Measurements from ENCODE around the gene PDE8B. TPM values are rescaled to one million over a fixed set of nuclear protein-coding genes. Genes with fewer than 3 reads are reported as not detected.

The PDE8B gene
- total and polyA plus RNA-seq, 2 donors = 0.38 to 1.5 TPM

- Histone ChIP-seq H3K36me3 (ENCODE audit: control insufficient read depth in 2 of 2, insufficient read depth in 2 of 2, low read length in 1 of 2) (no peaks in the 10 kb centered on the region), H3K27me3 (ENCODE audit: control insufficient read depth in 2 of 2, insufficient read depth in 1 of 2, low read length in 1 of 2) (peaks cover 33 to 56% of the 10 kb centered on the region in 2 donors), H3K9me3 (ENCODE audit: control insufficient read depth in 2 of 2, insufficient read depth in 1 of 2, low read length in 1 of 2) (no peaks in the 10 kb centered on the region), H3K4me3 (ENCODE audit: low read length in 2 of 2) (no peak overlapping the region), H3K27ac (ENCODE audit: low read depth in 1 of 2, low read length in 1 of 2) (no peak overlapping the region), H3K4me1 (ENCODE audit: control insufficient read depth in 2 of 2, insufficient read depth in 2 of 2, low read length in 2 of 2) (peaks cover 0 to 6% of the 10 kb centered on the region in 2 donors)
- WGBS = 94% methylated on average over 14 of the region's 14 CpGs
- no peak for DNase-seq (ENCODE audit: low read depth in 6 of 9, low spot score in 9 of 9)
These were observed 887 bp upstream of the PDE8B start for GRCh38 chr5:77209495-77210090.

DNA sequence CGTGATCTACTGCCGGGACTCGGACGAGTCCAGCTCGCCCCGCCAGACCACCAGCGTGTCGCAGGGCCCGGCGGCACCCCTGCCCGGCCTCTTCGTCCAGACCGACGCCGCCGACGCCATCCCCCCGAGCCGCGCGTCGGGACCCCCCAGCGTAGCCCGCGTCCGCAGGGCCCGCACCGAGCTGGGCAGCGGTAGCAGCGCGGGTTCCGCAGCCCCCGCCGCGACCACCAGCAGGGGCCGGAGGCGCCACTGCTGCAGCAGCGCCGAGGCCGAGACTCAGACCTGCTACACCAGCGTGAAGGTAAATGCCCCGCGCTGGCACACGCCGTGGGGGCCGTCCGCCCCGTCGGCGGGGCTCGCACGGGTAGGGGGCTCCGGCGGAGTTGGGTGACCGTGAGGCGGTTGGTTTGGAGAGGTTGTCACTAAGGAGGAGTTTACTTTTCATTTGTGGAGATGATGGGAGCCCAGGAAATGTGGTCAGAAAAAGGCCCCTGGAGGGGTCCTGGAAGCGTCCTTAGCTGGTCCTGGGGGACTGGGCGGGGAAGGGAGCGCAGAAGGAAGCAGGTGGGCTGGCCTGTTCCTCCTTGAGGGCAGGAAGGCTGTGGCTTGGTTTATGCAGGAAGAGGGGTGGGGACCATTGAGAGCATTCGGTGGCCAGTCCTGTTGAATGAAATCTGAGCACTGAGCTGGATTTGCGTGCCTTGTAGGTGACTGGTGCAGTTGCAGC is 647 bp downstream of the PDE8B start:
- Histone ChIP-seq H3K9me3 (ENCODE audit: control insufficient read depth in 2 of 2, insufficient read depth in 1 of 2, low read length in 1 of 2) (no peaks in the 10 kb centered on the region), H3K4me3 (ENCODE audit: low read length in 2 of 2) (peak overlapping the region in 1 of 2 donors; percentile 55), H3K36me3 (ENCODE audit: control insufficient read depth in 2 of 2, insufficient read depth in 2 of 2, low read length in 1 of 2) (no peaks in the 10 kb centered on the region), H3K27me3 (ENCODE audit: control insufficient read depth in 2 of 2, insufficient read depth in 1 of 2, low read length in 1 of 2) (peaks cover 33 to 56% of the 10 kb centered on the region in 2 donors), H3K4me1 (ENCODE audit: control insufficient read depth in 2 of 2, insufficient read depth in 2 of 2, low read length in 2 of 2) (peaks cover 0 to 6% of the 10 kb centered on the region in 2 donors), H3K27ac (ENCODE audit: low read depth in 1 of 2, low read length in 1 of 2) (no peak overlapping the region)
- no peak for DNase-seq (ENCODE audit: low read depth in 6 of 9, low spot score in 9 of 9)
- 1% methylated on average over 61 of the region's 61 CpGs for WGBS

- Histone ChIP-seq H3K36me3 (ENCODE audit: control insufficient read depth in 2 of 2, insufficient read depth in 2 of 2, low read length in 1 of 2) (no peaks in the 10 kb centered on the region), H3K4me3 (ENCODE audit: low read length in 2 of 2) (no peak overlapping the region), H3K4me1 (ENCODE audit: control insufficient read depth in 2 of 2, insufficient read depth in 2 of 2, low read length in 2 of 2) (peaks cover 0 to 6% of the 10 kb centered on the region in 2 donors), H3K27me3 (ENCODE audit: control insufficient read depth in 2 of 2, insufficient read depth in 1 of 2, low read length in 1 of 2) (peaks cover 33 to 54% of the 10 kb centered on the region in 2 donors), H3K9me3 (ENCODE audit: control insufficient read depth in 2 of 2, insufficient read depth in 1 of 2, low read length in 1 of 2) (no peaks in the 10 kb centered on the region), H3K27ac (ENCODE audit: low read depth in 1 of 2, low read length in 1 of 2) (no peak overlapping the region)
- WGBS = 7% methylated on average over 10 of the region's 10 CpGs
- no peak for DNase-seq (ENCODE audit: low read depth in 6 of 9, low spot score in 9 of 9)
These were observed 1.2 kb downstream of the PDE8B start for GRCh38 chr5:77211691-77212047.

GRCh38 chr5:77213601-77214000 is 3.1 kb downstream of the PDE8B start:
- H3K27ac ChIP-seq (ENCODE audit: low read depth in 1 of 2, low read length in 1 of 2) = no peak overlapping the region
- peaks cover 30 to 49% of the 10 kb centered on the region in 2 donors for H3K27me3 ChIP-seq (ENCODE audit: control insufficient read depth in 2 of 2, insufficient read depth in 1 of 2, low read length in 1 of 2)
- WGBS = 96% methylated on average over 1 of the region's 1 CpG

DNA sequence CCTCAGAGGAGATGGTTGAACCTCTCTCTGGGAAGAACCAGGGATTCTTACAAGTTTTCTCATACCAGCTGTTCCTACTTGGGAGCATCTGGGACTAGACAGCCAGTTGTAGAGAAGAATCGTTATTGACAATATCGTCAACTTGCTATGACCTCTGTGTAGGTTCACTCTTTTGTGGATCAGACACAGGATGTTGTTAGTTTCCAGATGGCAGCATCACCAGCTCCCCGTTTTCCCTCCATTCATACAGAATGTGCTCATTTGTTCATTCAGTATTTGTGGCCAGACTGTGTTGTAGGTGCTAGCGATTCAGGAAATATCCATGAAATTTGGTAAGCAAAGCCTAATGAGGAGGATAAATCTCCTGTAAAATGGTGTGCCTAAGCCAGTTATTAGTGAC is 3.7 kb downstream of the PDE8B start:
- WGBS = 96% methylated on average over 4 of the region's 4 CpGs
- Histone ChIP-seq H3K36me3 (ENCODE audit: control insufficient read depth in 2 of 2, insufficient read depth in 2 of 2, low read length in 1 of 2) (no peaks in the 10 kb centered on the region), H3K27ac (ENCODE audit: low read depth in 1 of 2, low read length in 1 of 2) (no peak overlapping the region), H3K4me1 (ENCODE audit: control insufficient read depth in 2 of 2, insufficient read depth in 2 of 2, low read length in 2 of 2) (peaks cover 0 to 6% of the 10 kb centered on the region in 2 donors), H3K4me3 (ENCODE audit: low read length in 2 of 2) (no peak overlapping the region), H3K27me3 (ENCODE audit: control insufficient read depth in 2 of 2, insufficient read depth in 1 of 2, low read length in 1 of 2) (peaks cover 30 to 44% of the 10 kb centered on the region in 2 donors), H3K9me3 (ENCODE audit: control insufficient read depth in 2 of 2, insufficient read depth in 1 of 2, low read length in 1 of 2) (no peaks in the 10 kb centered on the region)
- no peak for DNase-seq (ENCODE audit: low read depth in 6 of 9, low spot score in 9 of 9)

More at GRCh38 chr5:77213601-77214000, 3.1 kb downstream of the PDE8B start:
- Histone ChIP-seq H3K4me3 (ENCODE audit: low read length in 2 of 2) (no peak overlapping the region), H3K4me1 (ENCODE audit: control insufficient read depth in 2 of 2, insufficient read depth in 2 of 2, low read length in 2 of 2) (peaks cover 0 to 6% of the 10 kb centered on the region in 2 donors), H3K9me3 (ENCODE audit: control insufficient read depth in 2 of 2, insufficient read depth in 1 of 2, low read length in 1 of 2) (no peaks in the 10 kb centered on the region), H3K36me3 (ENCODE audit: control insufficient read depth in 2 of 2, insufficient read depth in 2 of 2, low read length in 1 of 2) (no peaks in the 10 kb centered on the region)
- no peak for DNase-seq (ENCODE audit: low read depth in 6 of 9, low spot score in 9 of 9)

- no peaks in the 10 kb centered on the region for H3K4me1 ChIP-seq (ENCODE audit: control insufficient read depth in 2 of 2, insufficient read depth in 2 of 2, low read length in 2 of 2)
- no peaks in the 10 kb centered on the region for H3K9me3 ChIP-seq (ENCODE audit: control insufficient read depth in 2 of 2, insufficient read depth in 1 of 2, low read length in 1 of 2)
- no peaks in the 10 kb centered on the region for H3K36me3 ChIP-seq (ENCODE audit: control insufficient read depth in 2 of 2, insufficient read depth in 2 of 2, low read length in 1 of 2)
- WGBS = 91% methylated on average over 4 of the region's 4 CpGs
- no peak overlapping the region for H3K27ac ChIP-seq (ENCODE audit: low read depth in 1 of 2, low read length in 1 of 2)
- H3K4me3 ChIP-seq (ENCODE audit: low read length in 2 of 2) = no peak overlapping the region
- DNase-seq (ENCODE audit: low read depth in 6 of 9, low spot score in 9 of 9) = no peak
- H3K27me3 ChIP-seq (ENCODE audit: control insufficient read depth in 2 of 2, insufficient read depth in 1 of 2, low read length in 1 of 2) = peaks cover 0 to 12% of the 10 kb centered on the region in 2 donors
These were observed 7.8 kb downstream of the PDE8B start for GRCh38 chr5:77218263-77218662.

- Histone ChIP-seq H3K9me3 (ENCODE audit: control insufficient read depth in 2 of 2, insufficient read depth in 1 of 2, low read length in 1 of 2) (no peaks in the 10 kb centered on the region), H3K27ac (ENCODE audit: low read depth in 1 of 2, low read length in 1 of 2) (no peak overlapping the region), H3K27me3 (ENCODE audit: control insufficient read depth in 2 of 2, insufficient read depth in 1 of 2, low read length in 1 of 2) (peaks cover 0 to 5% of the 10 kb centered on the region in 2 donors), H3K4me1 (ENCODE audit: control insufficient read depth in 2 of 2, insufficient read depth in 2 of 2, low read length in 2 of 2) (no peaks in the 10 kb centered on the region), H3K36me3 (ENCODE audit: control insufficient read depth in 2 of 2, insufficient read depth in 2 of 2, low read length in 1 of 2) (no peaks in the 10 kb centered on the region), H3K4me3 (ENCODE audit: low read length in 2 of 2) (no peak overlapping the region)
- DNase-seq (ENCODE audit: low read depth in 6 of 9, low spot score in 9 of 9) = no peak
- 97% methylated on average over 3 of the region's 3 CpGs for WGBS
These were observed 10.6 kb downstream of the PDE8B start for GRCh38 chr5:77221115-77221514.

GRCh38 chr5:77222722-77223121 is 12.2 kb downstream of the PDE8B start:
- H3K27ac ChIP-seq (ENCODE audit: low read depth in 1 of 2, low read length in 1 of 2) = no peak overlapping the region
- no peaks in the 10 kb centered on the region for H3K9me3 ChIP-seq (ENCODE audit: control insufficient read depth in 2 of 2, insufficient read depth in 1 of 2, low read length in 1 of 2)
- WGBS = 95% methylated on average over 1 of the region's 1 CpG
- H3K27me3 ChIP-seq (ENCODE audit: control insufficient read depth in 2 of 2, insufficient read depth in 1 of 2, low read length in 1 of 2) = peaks cover 0 to 5% of the 10 kb centered on the region in 2 donors
- no peaks in the 10 kb centered on the region for H3K36me3 ChIP-seq (ENCODE audit: control insufficient read depth in 2 of 2, insufficient read depth in 2 of 2, low read length in 1 of 2)
- DNase-seq (ENCODE audit: low read depth in 6 of 9, low spot score in 9 of 9) = no peak
- no peak overlapping the region for H3K4me3 ChIP-seq (ENCODE audit: low read length in 2 of 2)
- H3K4me1 ChIP-seq (ENCODE audit: control insufficient read depth in 2 of 2, insufficient read depth in 2 of 2, low read length in 2 of 2) = no peaks in the 10 kb centered on the region

GRCh38 chr5:77223653-77224052 is 13.2 kb downstream of the PDE8B start:
- Histone ChIP-seq H3K36me3 (ENCODE audit: control insufficient read depth in 2 of 2, insufficient read depth in 2 of 2, low read length in 1 of 2) (no peaks in the 10 kb centered on the region), H3K4me1 (ENCODE audit: control insufficient read depth in 2 of 2, insufficient read depth in 2 of 2, low read length in 2 of 2) (no peaks in the 10 kb centered on the region), H3K27me3 (ENCODE audit: control insufficient read depth in 2 of 2, insufficient read depth in 1 of 2, low read length in 1 of 2) (peaks cover 0 to 5% of the 10 kb centered on the region in 2 donors), H3K27ac (ENCODE audit: low read depth in 1 of 2, low read length in 1 of 2) (no peak overlapping the region), H3K4me3 (ENCODE audit: low read length in 2 of 2) (no peak overlapping the region), H3K9me3 (ENCODE audit: control insufficient read depth in 2 of 2, insufficient read depth in 1 of 2, low read length in 1 of 2) (no peaks in the 10 kb centered on the region)
- 98% methylated on average over 4 of the region's 4 CpGs for WGBS
- DNase-seq (ENCODE audit: low read depth in 6 of 9, low spot score in 9 of 9) = no peak
